ENCODE results near the gene PKIG. TPM values are rescaled to one million over a fixed set of nuclear protein-coding genes. Genes with fewer than 3 reads are reported as not detected.

Gene PKIG
- total and polyA plus RNA-seq, 2 of the 8 experiments (the other 6 are each of a cell fraction or from before 2014, with no cell fraction given) = 26.7 to 34.3 TPM

- H2BK20ac ChIP-seq (ENCODE audit: low read length) = no peak overlapping the region
- WGBS, 2 experiments (ENCODE audit: extremely low coverage in 1 of 2, insufficient coverage in 1 of 2, insufficient read length in 1 of 2, insufficient replicate concordance in 2 of 2, low coverage in 1 of 2, low lambda C conversion rate in 2 of 2, missing lambda C conversion rate in 1 of 2) = 85% methylated on average over 4 of the region's 4 CpGs; no CpG with 5 or more reads in 1 of the 2 experiments
- H2BK15ac ChIP-seq (ENCODE audit: low read length) = no peak overlapping the region
- H3K18ac ChIP-seq (ENCODE audit: extremely low read depth, low read length) = no peak overlapping the region
- no peak overlapping the region for H3K27ac ChIP-seq (ENCODE audit: low read depth, low read length)
- H3K23ac ChIP-seq (ENCODE audit: insufficient read length) = no peak overlapping the region
- no peak overlapping the region for H3K4me3 ChIP-seq (ENCODE audit: extremely low read depth in 1 of 4, insufficient read depth in 2 of 4, low read depth in 3 of 4, low read length in 4 of 4)
- H2BK120ac ChIP-seq (replicated peaks; ENCODE audit: low read depth, low read length) = no peak overlapping the region
- H2BK5ac ChIP-seq (ENCODE audit: low read depth, low read length) = no peak overlapping the region
- no peak overlapping the region for H2BK12ac ChIP-seq (ENCODE audit: low read depth, low read length)
- H3K4me1 ChIP-seq (replicated peaks in 1 of 4; ENCODE audit: control insufficient read depth in 3 of 4, insufficient read depth in 4 of 4, low read length in 3 of 4) = no peaks in the 10 kb centered on the region
- H3K56ac ChIP-seq (replicated peaks; ENCODE audit: insufficient read length, low read depth, low read length) = no peak overlapping the region
- H3K4me2 ChIP-seq (ENCODE audit: insufficient read depth in 1 of 2, low read depth in 2 of 2, low read length in 2 of 2) = no peak overlapping the region
- FAIRE-seq (no peak), DNase-seq (ENCODE audit: low read depth in 1 of 2, low spot score in 2 of 2) (no peak)
- POLR2A ChIA-PET (ENCODE audit: partially characterized antibody) = interaction anchor here (1.2 kb wide), 1 partner anchor 12 kb away, joined by 3 read pairs; no protein-coding TSS in a partner anchor
- H3K4ac ChIP-seq (replicated peaks; ENCODE audit: insufficient read length, low read depth, low read length) = no peak overlapping the region
- no peak overlapping the region for H3K9ac ChIP-seq (replicated peaks in 1 of 4; ENCODE audit: extremely low read depth in 1 of 4, low read depth in 3 of 4, low read length in 3 of 4)
- H4K5ac ChIP-seq (ENCODE audit: insufficient read length, low read depth, low read length) = no peak overlapping the region
- no peaks in the 10 kb centered on the region for H3K36me3 ChIP-seq (ENCODE audit: control insufficient read depth in 2 of 4, insufficient read depth in 4 of 4, low read length in 3 of 4)
- CTCF ChIA-PET (ENCODE audit: partially characterized antibody) = interaction anchor here (1.1 kb wide), 2 partner anchors 61 to 69 kb away, joined by 3 to 4 read pairs; no protein-coding TSS in a partner anchor
- H2AK5ac ChIP-seq (ENCODE audit: low read depth, low read length) = no peak overlapping the region
- no peaks in the 10 kb centered on the region for H3K9me3 ChIP-seq (ENCODE audit: insufficient read depth in 2 of 2, low read depth in 1 of 2, low read length in 1 of 2)
- H4K8ac ChIP-seq (ENCODE audit: extremely low read depth, insufficient read depth, low read length) = no peak overlapping the region
- no peaks in the 10 kb centered on the region for H3K27me3 ChIP-seq (replicated peaks in 1 of 4; ENCODE audit: control insufficient read depth in 3 of 4, extremely low read depth in 1 of 4, insufficient read depth in 3 of 4, low read length in 3 of 4)
- H3K79me1 ChIP-seq (ENCODE audit: low read depth, low read length) = no peaks in the 10 kb centered on the region
- H2AFZ ChIP-seq (ENCODE audit: low read length) = no peak overlapping the region
- no peak overlapping the region for H4K91ac ChIP-seq (replicated peaks; ENCODE audit: insufficient read length, low read length)
- H3K23me2 ChIP-seq (ENCODE audit: low read depth, low read length) = no peaks in the 10 kb centered on the region
- H4K20me1 ChIP-seq (replicated peaks in 1 of 2; ENCODE audit: control insufficient read depth in 1 of 2, insufficient read depth in 2 of 2, low read length in 2 of 2) = peaks cover 0 to 1% of the 10 kb centered on the region in 2 experiments
- H3K79me2 ChIP-seq (ENCODE audit: control insufficient read depth in 1 of 2, insufficient read depth in 2 of 2, low read length in 2 of 2) = 0 out of 4 replicates have a peak, but pooled peaks cover 0 to 3% of the 10 kb centered on the region in 2 experiments
- no peak overlapping the region for H3K14ac ChIP-seq (ENCODE audit: insufficient read length)
- no peak for TF ChIP-seq CBX8 (IDR thresholded peaks at IDR 0.05; ENCODE audit: borderline replicate concordance, low read depth, low read length)
- TF ChIP-seq YY1 (IDR thresholded peaks at IDR 0.05; ENCODE audit: low read depth, low read length) = no peak
- no peak for TF ChIP-seq JUND (IDR thresholded peaks at IDR 0.05; ENCODE audit: low read length)
- TF ChIP-seq CTCF (IDR thresholded peaks at IDR 0.05; ENCODE audit: control extremely low read depth in 1 of 3, insufficient read depth in 1 of 3, low read depth in 1 of 3, low read length in 3 of 3) = no peak
- no peak for TF ChIP-seq CEBPB (IDR thresholded peaks at IDR 0.05; ENCODE audit: low read depth, low read length)
- no peak for TF ChIP-seq TCF12 (IDR thresholded peaks at IDR 0.05; ENCODE audit: low read depth, low read length)
- no peak for TF ChIP-seq RFX5 (IDR thresholded peaks at IDR 0.05; ENCODE audit: borderline replicate concordance, low read depth, low read length)
- no peak for TF ChIP-seq NANOG (IDR thresholded peaks at IDR 0.05; ENCODE audit: insufficient read depth, low read depth, low read length, poor library complexity, severe bottlenecking)
- TF ChIP-seq EGR1 (IDR thresholded peaks at IDR 0.05; ENCODE audit: borderline replicate concordance, low read depth, low read length) = no peak
- TF ChIP-seq RAD21 (IDR thresholded peaks at IDR 0.05 in 1 of 2, conservative IDR thresholded peaks at IDR 0.05 in 1 of 2; ENCODE audit: low read depth in 2 of 2, low read length in 2 of 2) = no peak
- TF ChIP-seq MAX (IDR thresholded peaks at IDR 0.05) = no peak
- no peak for TF ChIP-seq SIRT6 (IDR thresholded peaks at IDR 0.05; ENCODE audit: low read length)
Measured at GRCh38 chr20:44541992-44542391, 40.4 kb upstream of the PKIG start.
